ENCODE measurements around the gene FBLL1.
A peak's percentile ranks its signal among the peaks of the same experiment; 100 is the strongest.
"Not testable (repeated sequence)": the region's sequence is repeated elsewhere in the genome, so short reads cannot be mapped to it uniquely, and the experiment has no call there.

Gene FBLL1

GRCh38 chr5:168573663-168574062 lies 44.6 kb downstream of the FBLL1 start:
- H3K9me3 ChIP-seq (ENCODE audit: control extremely low read depth in 1 of 5, control insufficient read depth in 4 of 5, insufficient read depth in 2 of 5, low read depth in 1 of 5, low read length in 4 of 5); DNase-seq; H3K27ac ChIP-seq (ENCODE audit: insufficient read depth in 1 of 2, low read depth in 1 of 2, low read length in 2 of 2, poor library complexity in 1 of 2, severe bottlenecking in 2 of 2); POLR2A ChIA-PET; H3K4me3 ChIP-seq (ENCODE audit: control insufficient read depth in 1 of 7, extremely low read depth in 1 of 7, insufficient read depth in 4 of 7, low read depth in 2 of 7, low read length in 6 of 7); H3K27me3 ChIP-seq (replicated peaks in 2 of 5; ENCODE audit: control insufficient read depth in 4 of 5, insufficient read depth in 5 of 5, low read length in 4 of 5); CTCF ChIA-PET: not testable (repeated sequence)
- H3K4me1 ChIP-seq (ENCODE audit: control extremely low read depth in 1 of 4, control insufficient read depth in 4 of 4, insufficient read depth in 4 of 4, low read length in 3 of 4): peaks cover 10 to 16% (median 13%) of the 10 kb centered on the region in 4 experiments
- WGBS (ENCODE audit: insufficient coverage): no CpG with 5 or more reads among the region's 3 CpGs
- H3K36me3 ChIP-seq (ENCODE audit: control insufficient read depth in 4 of 4, insufficient read depth in 4 of 4, low read length in 3 of 4): peaks cover 1 to 20% (median 4%) of the 10 kb centered on the region in 4 experiments

GRCh38 chr5:168574156-168574555 lies 45.1 kb downstream of the FBLL1 start:
- Histone ChIP-seq H3K4me1 (ENCODE audit: control extremely low read depth in 1 of 4, control insufficient read depth in 4 of 4, insufficient read depth in 4 of 4, low read length in 3 of 4) (peaks cover 10 to 16% (median 13%) of the 10 kb centered on the region in 4 experiments), H3K36me3 (ENCODE audit: control insufficient read depth in 4 of 4, insufficient read depth in 4 of 4, low read length in 3 of 4) (peaks cover 0 to 19% (median 4%) of the 10 kb centered on the region in 4 experiments)
- H3K27ac ChIP-seq (ENCODE audit: insufficient read depth in 1 of 2, low read depth in 1 of 2, low read length in 2 of 2, poor library complexity in 1 of 2, severe bottlenecking in 2 of 2); DNase-seq; H3K9me3 ChIP-seq (ENCODE audit: control extremely low read depth in 1 of 5, control insufficient read depth in 4 of 5, insufficient read depth in 2 of 5, low read depth in 1 of 5, low read length in 4 of 5); H3K27me3 ChIP-seq (replicated peaks in 2 of 5; ENCODE audit: control insufficient read depth in 4 of 5, insufficient read depth in 5 of 5, low read length in 4 of 5); H3K4me3 ChIP-seq (ENCODE audit: control insufficient read depth in 1 of 7, extremely low read depth in 1 of 7, insufficient read depth in 4 of 7, low read depth in 2 of 7, low read length in 6 of 7); CTCF ChIA-PET: not testable (repeated sequence)
- no CpG with 5 or more reads among the region's 1 CpG for WGBS (ENCODE audit: insufficient coverage)
- POLR2A ChIA-PET: interaction anchor here (0.7 kb wide), 1 partner anchor 14 kb away, joined by 5 read pairs; no protein-coding TSS in a partner anchor

- no peak for DNase-seq
- Histone ChIP-seq H3K36me3 (ENCODE audit: control insufficient read depth in 4 of 4, insufficient read depth in 4 of 4, low read length in 3 of 4) (peaks cover 0 to 13% (median 1%) of the 10 kb centered on the region in 4 experiments), H3K27me3 (replicated peaks in 2 of 5; ENCODE audit: control insufficient read depth in 4 of 5, insufficient read depth in 5 of 5, low read length in 4 of 5) (no peaks in the 10 kb centered on the region), H3K4me3 (ENCODE audit: control insufficient read depth in 1 of 7, extremely low read depth in 1 of 7, insufficient read depth in 4 of 7, low read depth in 2 of 7, low read length in 6 of 7) (no peak overlapping the region), H3K9me3 (ENCODE audit: control extremely low read depth in 1 of 5, control insufficient read depth in 4 of 5, insufficient read depth in 2 of 5, low read depth in 1 of 5, low read length in 4 of 5) (no peaks in the 10 kb centered on the region), H3K4me1 (ENCODE audit: control extremely low read depth in 1 of 4, control insufficient read depth in 4 of 4, insufficient read depth in 4 of 4, low read length in 3 of 4) (peaks cover 14 to 25% (median 21%) of the 10 kb centered on the region in 4 experiments), H3K27ac (ENCODE audit: insufficient read depth in 1 of 2, low read depth in 1 of 2, low read length in 2 of 2, poor library complexity in 1 of 2, severe bottlenecking in 2 of 2) (no peak overlapping the region)
- CTCF ChIA-PET: no interaction called here
- POLR2A ChIA-PET: no interaction called here
- 100% methylated on average over 1 of the region's 7 CpGs for WGBS (ENCODE audit: insufficient coverage)
These were observed 46.6 kb downstream of the FBLL1 start for GRCh38 chr5:168575391-168576372.

- peaks cover 0 to 13% (median 1%) of the 10 kb centered on the region in 4 experiments for H3K36me3 ChIP-seq (ENCODE audit: control insufficient read depth in 4 of 4, insufficient read depth in 4 of 4, low read length in 3 of 4)
- peaks cover 0 to 2% (median 0%) of the 10 kb centered on the region in 5 experiments for H3K9me3 ChIP-seq (ENCODE audit: control extremely low read depth in 1 of 5, control insufficient read depth in 4 of 5, insufficient read depth in 2 of 5, low read depth in 1 of 5, low read length in 4 of 5)
- peak in 1 of 3 donors; percentile 12 for DNase-seq
- ChIA-PET POLR2A (no interaction called here), CTCF (no interaction called here)
- peaks cover 14 to 25% (median 21%) of the 10 kb centered on the region in 4 experiments for H3K4me1 ChIP-seq (ENCODE audit: control extremely low read depth in 1 of 4, control insufficient read depth in 4 of 4, insufficient read depth in 4 of 4, low read length in 3 of 4)
- WGBS (ENCODE audit: insufficient coverage): no CpG with 5 or more reads among the region's 3 CpGs
- H3K27me3 ChIP-seq (replicated peaks in 2 of 5; ENCODE audit: control insufficient read depth in 4 of 5, insufficient read depth in 5 of 5, low read length in 4 of 5): no peaks in the 10 kb centered on the region
- peak overlapping the region in 6 of 7 experiments; percentile 76 to 98 (median 96) for H3K4me3 ChIP-seq (ENCODE audit: control insufficient read depth in 1 of 7, extremely low read depth in 1 of 7, insufficient read depth in 4 of 7, low read depth in 2 of 7, low read length in 6 of 7)
- peak overlapping the region; percentile 68 to 91 for H3K27ac ChIP-seq (ENCODE audit: insufficient read depth in 1 of 2, low read depth in 1 of 2, low read length in 2 of 2, poor library complexity in 1 of 2, severe bottlenecking in 2 of 2)
These were observed 48.9 kb downstream of the FBLL1 start for GRCh38 chr5:168578006-168578405.

- Histone ChIP-seq H3K27ac (ENCODE audit: insufficient read depth in 1 of 2, low read depth in 1 of 2, low read length in 2 of 2, poor library complexity in 1 of 2, severe bottlenecking in 2 of 2) (peak within 1 kb of the TSS; percentile 68 to 91), H3K27me3 (replicated peaks in 2 of 5; ENCODE audit: control insufficient read depth in 4 of 5, insufficient read depth in 5 of 5, low read length in 4 of 5) (no peaks in the 10 kb centered on the region), H3K9me3 (ENCODE audit: control extremely low read depth in 1 of 5, control insufficient read depth in 4 of 5, insufficient read depth in 2 of 5, low read depth in 1 of 5, low read length in 4 of 5) (peaks cover 0 to 2% (median 0%) of the 10 kb centered on the region in 5 experiments), H3K36me3 (ENCODE audit: control insufficient read depth in 4 of 4, insufficient read depth in 4 of 4, low read length in 3 of 4) (peaks cover 0 to 13% (median 1%) of the 10 kb centered on the region in 4 experiments), H3K4me3 (ENCODE audit: control insufficient read depth in 1 of 7, extremely low read depth in 1 of 7, insufficient read depth in 4 of 7, low read depth in 2 of 7, low read length in 6 of 7) (peak within 1 kb of the TSS; percentile 76 to 98 (median 95)), H3K4me1 (ENCODE audit: control extremely low read depth in 1 of 4, control insufficient read depth in 4 of 4, insufficient read depth in 4 of 4, low read length in 3 of 4) (peaks cover 14 to 31% (median 26%) of the 10 kb centered on the region in 4 experiments)
- CTCF ChIA-PET: no interaction called here
- POLR2A ChIA-PET: no interaction called here
- 0% methylated on average over 51 of the region's 63 CpGs for WGBS (ENCODE audit: insufficient coverage)
- no peak for DNase-seq
These were observed 49.7 kb downstream of the FBLL1 start, which contains the start of gene PANK3 for GRCh38 chr5:168578538-168579487. TSS of gene PANK3 (minus strand) at chr5:168579368. CDS start at chr5:168579283, 85 bp downstream.

GRCh38 chr5:168579488-168580226 lies 50.6 kb downstream of the FBLL1 start:
- H3K27me3 ChIP-seq (replicated peaks in 2 of 5; ENCODE audit: control insufficient read depth in 4 of 5, insufficient read depth in 5 of 5, low read length in 4 of 5): no peaks in the 10 kb centered on the region
- peak; percentile 99 to 100 (median 99) for DNase-seq
- peak overlapping the region; percentile 68 to 91 for H3K27ac ChIP-seq (ENCODE audit: insufficient read depth in 1 of 2, low read depth in 1 of 2, low read length in 2 of 2, poor library complexity in 1 of 2, severe bottlenecking in 2 of 2)
- peaks cover 0 to 2% (median 0%) of the 10 kb centered on the region in 5 experiments for H3K9me3 ChIP-seq (ENCODE audit: control extremely low read depth in 1 of 5, control insufficient read depth in 4 of 5, insufficient read depth in 2 of 5, low read depth in 1 of 5, low read length in 4 of 5)
- ChIA-PET CTCF (no interaction called here), POLR2A (no interaction called here)
- peaks cover 0 to 8% (median 0%) of the 10 kb centered on the region in 4 experiments for H3K36me3 ChIP-seq (ENCODE audit: control insufficient read depth in 4 of 4, insufficient read depth in 4 of 4, low read length in 3 of 4)
- WGBS (ENCODE audit: insufficient coverage): 2% methylated on average over 51 of the region's 52 CpGs
- peak overlapping the region; percentile 76 to 98 (median 95) for H3K4me3 ChIP-seq (ENCODE audit: control insufficient read depth in 1 of 7, extremely low read depth in 1 of 7, insufficient read depth in 4 of 7, low read depth in 2 of 7, low read length in 6 of 7)
- H3K4me1 ChIP-seq (ENCODE audit: control extremely low read depth in 1 of 4, control insufficient read depth in 4 of 4, insufficient read depth in 4 of 4, low read length in 3 of 4): peaks cover 14 to 39% (median 32%) of the 10 kb centered on the region in 4 experiments
